HG03354 (cell line): Measurements from ENCODE around the gene ELF2.
"Not testable (repeated sequence)": the region's sequence is repeated elsewhere in the genome, so short reads cannot be mapped to it uniquely, and the experiment has no call there.

Experiments
- ATAC-seq: cut with Tn5 transposase; IDR thresholded peaks from one replicate; pipeline ENCODE4 v1.9.1; 2021; ENCODE audit warnings: mild to moderate bottlenecking; ENCODE audit not compliant: unreplicated experiment, poor library complexity, severe bottlenecking

Gene ELF2

DNA sequence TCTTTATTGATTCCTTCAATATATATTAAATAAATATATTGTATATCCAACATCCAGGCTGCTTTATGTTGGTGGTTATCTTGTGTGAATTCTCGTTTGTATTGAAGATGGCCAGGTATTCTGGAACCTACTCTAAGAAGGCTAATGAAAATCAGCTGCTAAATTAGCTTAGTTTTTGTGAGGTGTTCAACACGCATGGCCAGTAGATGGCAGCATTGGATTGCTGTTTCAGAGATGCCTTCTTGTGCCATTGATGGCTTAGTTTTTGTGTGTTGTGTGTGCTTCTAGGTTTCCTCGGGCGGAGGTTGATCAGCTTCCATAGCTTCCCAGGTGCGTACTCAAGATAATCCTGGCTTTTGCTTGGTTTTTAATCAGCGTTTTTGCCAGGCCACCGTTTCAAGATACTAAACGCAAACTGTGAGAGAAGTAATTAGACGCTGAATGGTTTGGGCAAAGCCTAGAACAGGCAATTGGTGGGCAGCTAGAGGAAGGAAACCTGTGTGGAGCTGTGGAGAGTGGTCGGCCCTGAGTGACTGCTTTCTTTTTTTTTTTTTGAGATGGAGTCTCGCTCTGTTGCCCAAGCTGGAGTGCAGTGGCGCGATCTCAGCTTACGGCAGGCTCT lies 146.3 kb downstream of the ELF2 start:
- peak; percentile 79 for ATAC-seq

- ATAC-seq = not testable (repeated sequence)
These were observed 147.1 kb downstream of the ELF2 start for GRCh38 chr4:139029866-139030363.

GRCh38 chr4:139028191-139028661 lies 148.8 kb downstream of the ELF2 start:
- ATAC-seq = no peak

DNA sequence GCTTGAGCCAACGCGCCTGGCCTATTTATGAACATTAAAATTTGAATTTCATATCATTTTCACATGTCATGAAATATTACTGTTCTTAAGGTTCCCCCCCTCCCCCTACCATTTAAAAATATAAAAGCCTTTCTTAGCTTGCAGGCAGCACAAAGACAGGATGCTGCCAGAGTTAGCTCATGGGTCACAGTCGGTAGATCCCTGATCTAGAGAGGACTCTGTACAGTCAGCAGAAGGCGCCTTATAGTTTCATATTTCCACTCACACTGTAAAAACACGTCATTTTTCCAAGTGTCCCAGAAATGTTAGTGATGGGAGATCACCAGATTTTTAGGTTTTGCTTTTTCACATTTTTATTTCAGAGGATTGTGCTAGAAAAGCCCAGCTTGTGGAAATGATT lies 149.2 kb downstream of the ELF2 start:
- ATAC-seq = no peak

DNA sequence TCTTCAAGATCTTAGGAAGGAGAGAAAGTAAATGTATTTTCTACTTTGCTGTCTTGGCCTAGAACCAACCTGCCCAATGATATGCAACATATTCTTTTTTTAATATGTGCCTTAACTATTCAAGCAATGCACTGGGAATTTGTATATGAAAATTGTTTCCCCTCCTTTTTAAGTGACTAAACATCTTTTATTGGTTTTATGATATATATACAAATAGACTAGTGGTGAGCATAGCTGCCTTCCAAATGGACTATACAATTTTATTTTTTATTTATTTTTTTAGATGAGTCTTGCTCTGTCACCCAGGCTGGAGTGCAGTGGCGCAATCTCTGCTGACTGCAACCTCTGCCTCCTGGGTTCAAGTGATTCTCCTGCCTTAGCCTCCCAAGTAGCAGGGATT lies 151.2 kb downstream of the ELF2 start:
- ATAC-seq = no peak

DNA sequence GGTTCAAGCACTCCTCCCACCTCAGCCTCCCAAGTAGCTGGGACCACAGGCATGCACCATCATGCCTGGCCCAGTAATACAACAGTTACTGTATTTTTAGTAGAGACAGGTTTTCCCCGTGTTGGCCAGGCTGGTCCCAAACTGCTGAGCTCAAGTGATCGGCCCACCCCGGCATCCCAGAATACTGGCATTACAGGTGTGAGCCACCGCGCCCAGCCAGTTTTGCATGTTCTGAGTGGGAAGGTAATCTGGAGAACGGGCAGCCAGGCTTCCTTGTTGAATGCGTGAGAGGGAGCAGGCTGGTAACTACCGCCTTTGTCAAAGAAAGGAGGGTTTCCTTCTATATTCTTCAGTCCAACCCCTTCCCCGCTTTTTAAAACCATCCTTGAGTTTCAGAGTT lies 152.3 kb downstream of the ELF2 start:
- no peak for ATAC-seq

DNA sequence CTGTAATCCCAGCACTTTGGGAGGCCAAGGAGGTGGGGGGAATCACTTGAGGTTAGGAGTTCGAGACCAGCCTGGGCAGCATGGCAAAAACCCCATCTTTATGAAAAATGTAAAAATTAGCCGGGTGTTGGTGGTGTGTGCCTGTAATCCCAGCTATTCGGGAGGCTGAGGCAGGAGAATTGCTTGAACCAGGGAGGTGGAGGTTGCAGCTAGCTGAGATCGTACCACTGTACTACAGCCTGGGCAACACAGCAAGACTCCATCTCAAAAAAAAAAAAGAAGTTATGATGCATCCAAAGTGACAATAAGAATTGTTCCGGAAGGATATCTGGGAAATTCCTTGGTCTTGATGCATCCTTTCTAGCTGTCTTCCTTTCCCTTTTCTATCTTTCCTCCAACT lies 154.2 kb downstream of the ELF2 start:
- ATAC-seq = no peak

DNA sequence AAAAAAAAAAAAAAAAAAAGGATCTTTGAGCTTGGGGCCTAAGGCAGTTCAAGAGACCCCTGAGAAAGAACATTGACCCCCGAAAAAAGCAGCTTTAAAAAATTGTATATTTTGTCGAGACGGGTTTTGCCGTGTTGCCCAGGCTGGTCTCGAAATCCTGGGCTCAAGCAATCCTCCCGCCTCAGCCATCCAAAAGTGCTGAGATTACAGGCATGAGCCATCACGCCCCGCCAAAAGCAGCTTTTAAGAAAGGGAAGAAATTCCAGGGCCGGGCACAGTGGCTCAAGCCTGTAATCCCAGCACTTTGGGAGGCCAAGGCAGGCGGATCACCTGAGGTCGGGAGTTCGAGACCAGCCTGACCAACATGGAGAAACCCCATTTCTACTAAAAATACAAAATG lies 155.9 kb downstream of the ELF2 start:
- not testable (repeated sequence) for ATAC-seq

- no peak for ATAC-seq
These were observed 156.6 kb downstream of the ELF2 start for GRCh38 chr4:139020384-139020783.

DNA sequence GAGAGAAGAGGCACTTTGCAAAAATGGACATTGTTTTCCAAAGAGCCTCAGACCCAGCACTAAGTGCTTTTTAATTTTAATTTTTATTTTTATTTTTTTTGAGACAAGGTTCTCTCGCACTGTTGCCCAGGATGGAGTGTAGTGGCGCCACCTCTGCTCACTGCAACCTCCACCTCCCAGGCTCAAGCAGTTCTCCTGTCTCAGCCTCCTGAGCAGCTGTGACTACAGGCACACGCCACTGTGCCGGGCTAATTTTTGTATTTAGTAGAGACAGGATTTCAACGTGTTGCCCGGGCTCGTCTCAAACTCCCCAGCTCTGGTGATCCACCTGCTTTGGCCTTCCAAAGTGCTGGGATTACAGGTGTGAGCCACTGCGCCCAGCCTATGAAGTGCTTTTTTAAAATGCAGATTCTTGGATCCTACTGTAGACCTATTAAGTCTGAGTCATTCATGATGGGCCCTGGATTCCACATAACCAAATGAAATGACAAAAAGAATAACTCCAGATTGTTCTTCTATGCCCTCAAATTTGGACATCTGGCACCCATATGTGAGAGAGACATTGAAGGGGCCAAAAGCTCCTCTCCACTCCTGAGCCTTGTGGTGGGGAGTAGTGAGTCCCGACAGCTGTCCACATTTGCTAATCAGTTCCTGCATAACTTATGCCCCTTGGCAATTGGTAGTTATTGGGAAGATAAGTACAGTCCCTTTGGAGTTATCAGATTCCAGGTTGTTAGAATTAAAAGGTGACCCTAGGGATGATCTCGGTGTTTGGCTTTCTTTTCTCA lies 157.9 kb downstream of the ELF2 start:
- no peak for ATAC-seq

DNA sequence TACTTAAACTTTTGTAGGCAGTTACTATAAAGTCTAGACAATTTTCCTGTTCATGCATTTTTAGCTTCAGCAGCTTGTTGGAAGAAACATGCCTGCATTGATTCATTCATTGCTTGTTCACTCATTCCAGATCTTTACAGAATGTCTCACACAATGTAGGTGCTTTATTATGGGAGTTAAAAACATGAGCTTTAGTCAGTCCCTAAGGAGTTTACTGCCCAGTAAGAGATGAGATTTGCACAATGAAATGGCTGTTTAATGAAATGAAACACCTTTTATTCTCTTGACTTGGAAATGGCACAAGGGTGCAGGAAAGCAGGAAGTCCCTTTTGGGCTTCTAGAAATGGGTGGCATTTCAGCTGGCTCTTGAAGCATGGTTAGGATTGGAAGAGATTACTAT lies 158.5 kb downstream of the ELF2 start:
- ATAC-seq = no peak

DNA sequence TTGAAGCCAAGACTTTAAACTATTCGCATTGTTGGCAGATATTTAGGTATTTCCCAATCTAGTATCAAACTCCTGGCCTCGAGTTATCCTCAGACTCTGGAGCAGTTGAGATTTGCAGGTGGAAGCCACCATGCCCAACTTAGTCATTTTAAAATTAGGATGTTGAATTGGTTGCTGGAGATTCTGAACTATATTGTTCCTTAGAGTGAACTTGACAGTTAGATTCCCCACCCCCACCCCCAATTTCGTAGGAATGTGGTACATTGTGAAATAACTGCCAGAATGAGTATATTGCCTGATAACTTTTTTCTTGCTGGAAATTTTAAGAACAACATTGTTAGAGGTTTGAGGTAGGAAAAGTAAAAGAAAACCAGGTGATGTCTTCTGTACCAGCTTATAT lies 159.2 kb downstream of the ELF2 start:
- ATAC-seq = no peak

- ATAC-seq = no peak
These were observed 161.0 kb downstream of the ELF2 start for GRCh38 chr4:139015948-139016471.

- peak; percentile 96 for ATAC-seq
These were observed 161.6 kb downstream of the ELF2 start, which contains the start of gene NOCT for GRCh38 chr4:139015269-139015947. NOCT (plus strand) TSS chr4:139015781; CDS start chr4:139015982, 201 bp downstream.

DNA sequence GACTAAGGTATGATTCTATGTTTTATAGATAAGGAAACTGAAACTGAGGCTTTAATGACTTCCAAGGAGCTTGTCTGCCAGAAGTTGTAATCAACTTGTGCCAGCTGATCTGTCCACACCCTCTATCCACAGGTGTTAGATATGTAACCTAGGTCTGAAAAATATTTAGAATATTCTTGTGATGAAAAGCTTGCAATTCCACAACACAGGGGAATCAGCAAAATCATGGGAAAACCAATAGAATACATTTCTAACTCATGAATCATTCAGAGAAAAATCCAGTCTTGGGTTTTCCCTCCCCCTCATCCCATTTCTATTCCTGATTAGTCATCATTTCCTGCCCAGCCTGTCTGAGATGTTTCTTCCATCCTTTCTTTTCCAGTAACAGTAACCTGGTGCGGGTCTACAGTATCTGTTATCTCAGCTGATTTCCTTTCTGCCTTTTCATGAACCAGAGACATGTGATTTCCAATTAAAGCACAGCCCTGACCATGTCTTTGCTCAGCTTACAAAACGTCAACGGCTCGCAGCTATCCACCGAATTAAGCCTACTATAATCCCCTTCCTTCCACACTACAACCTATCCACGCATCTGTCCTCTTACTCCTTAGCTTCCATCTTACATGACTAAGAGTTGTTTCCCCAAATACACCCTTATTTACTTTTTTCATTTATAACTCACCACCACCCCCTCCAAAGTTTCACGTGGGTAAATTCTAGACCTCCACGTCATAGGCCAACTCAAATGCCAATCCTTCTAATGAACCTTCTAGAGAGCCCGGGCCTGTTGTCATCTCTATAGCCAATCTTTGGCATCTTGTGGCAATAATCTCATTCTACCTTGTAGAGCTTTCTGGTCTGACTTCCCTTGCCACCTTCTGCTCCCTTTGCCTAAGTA lies 162.4 kb downstream of the ELF2 start:
- ATAC-seq = peak; percentile 20

- no peak for ATAC-seq
These were observed 165.6 kb downstream of the ELF2 start for GRCh38 chr4:139011225-139011950.

- no peak for ATAC-seq
These were observed 167.3 kb downstream of the ELF2 start for GRCh38 chr4:139009702-139010101.

GRCh38 chr4:139008278-139008677 lies 168.7 kb downstream of the ELF2 start:
- ATAC-seq = not testable (repeated sequence)

DNA sequence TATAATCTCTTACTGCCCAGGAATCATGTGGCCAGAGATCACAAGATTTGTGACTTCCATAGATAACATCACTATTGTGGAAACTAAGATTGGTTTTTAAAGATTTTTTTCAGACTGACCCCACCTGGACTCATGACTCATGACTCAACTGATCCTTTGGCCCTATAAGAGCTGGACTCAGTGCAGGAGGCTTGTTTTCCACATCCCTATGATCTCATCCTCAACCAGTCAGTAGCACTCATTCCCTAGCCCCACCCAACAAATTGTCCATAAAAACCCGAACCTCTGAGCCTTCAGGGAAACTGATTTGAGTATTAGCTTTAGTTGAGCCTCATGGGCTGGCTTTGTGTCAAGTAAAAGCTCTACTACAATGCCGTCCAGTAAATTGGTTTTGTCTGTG lies 169.4 kb downstream of the ELF2 start:
- ATAC-seq = no peak
